Keratinocyte (primary cell): Measurements from ENCODE around the gene SCRG1.

Experiments
- EZH2 ChIP-seq: IDR thresholded peaks from one replicate; pipeline ENCODE4 v1.6.1; 2012; ENCODE audit warnings: inconsistent platforms, mild to moderate bottlenecking, low read length, moderate library complexity
- TF ChIP-seq, protein P1 (sequence below), 3 experiments: IDR thresholded peaks in 1 of 3; conservative IDR thresholded peaks in 1 of 3; optimal IDR thresholded peaks in 1 of 3; 2 replicates in 2 of 3; 3 replicates in 1 of 3; pipeline versions ENCODE3 to v1.5.1; 2011; ENCODE audit warnings: low read length in 3 of 3, mild to moderate bottlenecking in 3 of 3, moderate library complexity in 2 of 3, control low read depth in 1 of 3, inconsistent platforms in 1 of 3; ENCODE audit not compliant: insufficient read depth in 2 of 3; ENCODE audit errors: extremely low read depth in 1 of 3

DNA sequence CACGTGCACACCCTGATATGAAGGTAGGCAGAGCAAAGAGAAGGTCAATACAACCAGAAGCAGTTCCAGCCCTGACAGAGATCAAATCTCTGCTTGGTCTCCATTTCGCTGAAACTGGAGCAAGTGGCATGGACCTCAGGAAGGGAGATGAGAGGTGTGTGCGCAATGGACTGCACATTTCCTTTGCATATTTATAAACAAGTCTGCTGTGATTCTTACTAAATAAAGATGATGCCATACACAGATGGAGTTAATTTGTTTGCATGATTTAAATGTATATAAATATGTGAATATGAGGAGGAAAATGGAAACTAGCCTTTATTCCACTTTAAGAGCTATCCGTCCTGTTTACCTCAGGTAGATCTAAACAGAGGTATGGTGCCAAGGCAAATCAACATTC, 2.1 kb upstream of the SCRG1 start:
- TF ChIP-seq, protein P1, sequence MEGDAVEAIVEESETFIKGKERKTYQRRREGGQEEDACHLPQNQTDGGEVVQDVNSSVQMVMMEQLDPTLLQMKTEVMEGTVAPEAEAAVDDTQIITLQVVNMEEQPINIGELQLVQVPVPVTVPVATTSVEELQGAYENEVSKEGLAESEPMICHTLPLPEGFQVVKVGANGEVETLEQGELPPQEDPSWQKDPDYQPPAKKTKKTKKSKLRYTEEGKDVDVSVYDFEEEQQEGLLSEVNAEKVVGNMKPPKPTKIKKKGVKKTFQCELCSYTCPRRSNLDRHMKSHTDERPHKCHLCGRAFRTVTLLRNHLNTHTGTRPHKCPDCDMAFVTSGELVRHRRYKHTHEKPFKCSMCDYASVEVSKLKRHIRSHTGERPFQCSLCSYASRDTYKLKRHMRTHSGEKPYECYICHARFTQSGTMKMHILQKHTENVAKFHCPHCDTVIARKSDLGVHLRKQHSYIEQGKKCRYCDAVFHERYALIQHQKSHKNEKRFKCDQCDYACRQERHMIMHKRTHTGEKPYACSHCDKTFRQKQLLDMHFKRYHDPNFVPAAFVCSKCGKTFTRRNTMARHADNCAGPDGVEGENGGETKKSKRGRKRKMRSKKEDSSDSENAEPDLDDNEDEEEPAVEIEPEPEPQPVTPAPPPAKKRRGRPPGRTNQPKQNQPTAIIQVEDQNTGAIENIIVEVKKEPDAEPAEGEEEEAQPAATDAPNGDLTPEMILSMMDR (optimal IDR thresholded peaks at IDR 0.05 in 1 of 3, IDR thresholded peaks at IDR 0.05 in 1 of 3, conservative IDR thresholded peaks at IDR 0.05 in 1 of 3; ENCODE audit: extremely low read depth in 1 of 3, insufficient read depth in 2 of 3, low read length in 3 of 3) = no peak
- TF ChIP-seq EZH2 = no peak
